Measurements from ENCODE around the gene ATP2B3. TPM values are rescaled to one million over a fixed set of nuclear protein-coding genes. Genes with fewer than 3 reads are reported as not detected.

The ATP2B3 gene
- total RNA-seq, 1 experiment from 2014 or later = 0.21 TPM

DNA sequence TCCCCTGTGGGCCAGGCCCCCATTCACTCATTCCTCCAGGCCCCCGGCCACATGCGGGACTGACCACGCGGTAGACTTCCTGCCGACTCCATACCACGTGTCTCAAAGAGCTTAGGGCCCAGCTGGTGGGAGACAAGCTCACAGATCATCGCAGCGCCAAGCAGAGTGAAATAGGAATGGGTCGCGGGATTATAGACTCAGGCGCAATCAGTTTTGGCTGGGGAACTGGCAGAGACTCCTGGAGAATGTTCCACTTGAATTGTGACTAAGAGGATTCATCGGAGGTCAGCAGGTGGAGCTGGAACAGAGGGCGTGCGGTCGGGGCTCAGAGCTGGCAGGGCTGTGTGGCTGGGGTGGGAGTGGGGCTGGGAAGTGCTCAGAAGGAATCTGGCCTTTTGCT lies 15.6 kb downstream of the ATP2B3 start:
- no peak for ATAC-seq
- intact Hi-C loops (cut with micrococcal nuclease; ENCODE audit: unreplicated experiment) = no loop called here
- DNase-seq (ENCODE audit: low read depth, low spot score) = no peak
- Histone ChIP-seq H3K36me3 (ENCODE audit: control insufficient read depth, insufficient read depth, low read length) (no peaks in the 10 kb centered on the region), H3K9me3 (ENCODE audit: control insufficient read depth, insufficient read depth, low read depth, low read length) (no peaks in the 10 kb centered on the region), H3K4me1 (ENCODE audit: control insufficient read depth, insufficient read depth, low read length) (no peaks in the 10 kb centered on the region), H3K4me3 (ENCODE audit: low read depth in 2 of 2, low read length in 2 of 2) (no peak overlapping the region), H3K27me3 (ENCODE audit: control insufficient read depth, insufficient read depth, low read length) (no peaks in the 10 kb centered on the region), H3K27ac (ENCODE audit: low read length) (no peak overlapping the region)
- CTCF ChIA-PET = no interaction called here
- no TSS peak for BruUV-seq (replicated peaks)
- in situ Hi-C loops (cut with HindIII; ENCODE audit: low pct_unique_long_range_greater_than_20kb, low sequenced_read_pairs) = no loop called here
- POLR2A ChIA-PET = no interaction called here
- TF ChIP-seq, protein P1, sequence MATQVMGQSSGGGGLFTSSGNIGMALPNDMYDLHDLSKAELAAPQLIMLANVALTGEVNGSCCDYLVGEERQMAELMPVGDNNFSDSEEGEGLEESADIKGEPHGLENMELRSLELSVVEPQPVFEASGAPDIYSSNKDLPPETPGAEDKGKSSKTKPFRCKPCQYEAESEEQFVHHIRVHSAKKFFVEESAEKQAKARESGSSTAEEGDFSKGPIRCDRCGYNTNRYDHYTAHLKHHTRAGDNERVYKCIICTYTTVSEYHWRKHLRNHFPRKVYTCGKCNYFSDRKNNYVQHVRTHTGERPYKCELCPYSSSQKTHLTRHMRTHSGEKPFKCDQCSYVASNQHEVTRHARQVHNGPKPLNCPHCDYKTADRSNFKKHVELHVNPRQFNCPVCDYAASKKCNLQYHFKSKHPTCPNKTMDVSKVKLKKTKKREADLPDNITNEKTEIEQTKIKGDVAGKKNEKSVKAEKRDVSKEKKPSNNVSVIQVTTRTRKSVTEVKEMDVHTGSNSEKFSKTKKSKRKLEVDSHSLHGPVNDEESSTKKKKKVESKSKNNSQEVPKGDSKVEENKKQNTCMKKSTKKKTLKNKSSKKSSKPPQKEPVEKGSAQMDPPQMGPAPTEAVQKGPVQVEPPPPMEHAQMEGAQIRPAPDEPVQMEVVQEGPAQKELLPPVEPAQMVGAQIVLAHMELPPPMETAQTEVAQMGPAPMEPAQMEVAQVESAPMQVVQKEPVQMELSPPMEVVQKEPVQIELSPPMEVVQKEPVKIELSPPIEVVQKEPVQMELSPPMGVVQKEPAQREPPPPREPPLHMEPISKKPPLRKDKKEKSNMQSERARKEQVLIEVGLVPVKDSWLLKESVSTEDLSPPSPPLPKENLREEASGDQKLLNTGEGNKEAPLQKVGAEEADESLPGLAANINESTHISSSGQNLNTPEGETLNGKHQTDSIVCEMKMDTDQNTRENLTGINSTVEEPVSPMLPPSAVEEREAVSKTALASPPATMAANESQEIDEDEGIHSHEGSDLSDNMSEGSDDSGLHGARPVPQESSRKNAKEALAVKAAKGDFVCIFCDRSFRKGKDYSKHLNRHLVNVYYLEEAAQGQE (IDR thresholded peaks at IDR 0.05; ENCODE audit: insufficient read depth in 1 of 2, low read depth in 2 of 2, low read length in 1 of 2) = no peak
- TF ChIP-seq TCF7L2 (IDR thresholded peaks at IDR 0.05; ENCODE audit: low read depth, low read length) (no peak), SIN3A (IDR thresholded peaks at IDR 0.05; ENCODE audit: borderline replicate concordance, insufficient read depth, low read depth, low read length) (no peak), POLR2AphosphoS5 (IDR thresholded peaks at IDR 0.05; ENCODE audit: low read depth, low read length) (no peak)
- TF ChIP-seq, protein P2, sequence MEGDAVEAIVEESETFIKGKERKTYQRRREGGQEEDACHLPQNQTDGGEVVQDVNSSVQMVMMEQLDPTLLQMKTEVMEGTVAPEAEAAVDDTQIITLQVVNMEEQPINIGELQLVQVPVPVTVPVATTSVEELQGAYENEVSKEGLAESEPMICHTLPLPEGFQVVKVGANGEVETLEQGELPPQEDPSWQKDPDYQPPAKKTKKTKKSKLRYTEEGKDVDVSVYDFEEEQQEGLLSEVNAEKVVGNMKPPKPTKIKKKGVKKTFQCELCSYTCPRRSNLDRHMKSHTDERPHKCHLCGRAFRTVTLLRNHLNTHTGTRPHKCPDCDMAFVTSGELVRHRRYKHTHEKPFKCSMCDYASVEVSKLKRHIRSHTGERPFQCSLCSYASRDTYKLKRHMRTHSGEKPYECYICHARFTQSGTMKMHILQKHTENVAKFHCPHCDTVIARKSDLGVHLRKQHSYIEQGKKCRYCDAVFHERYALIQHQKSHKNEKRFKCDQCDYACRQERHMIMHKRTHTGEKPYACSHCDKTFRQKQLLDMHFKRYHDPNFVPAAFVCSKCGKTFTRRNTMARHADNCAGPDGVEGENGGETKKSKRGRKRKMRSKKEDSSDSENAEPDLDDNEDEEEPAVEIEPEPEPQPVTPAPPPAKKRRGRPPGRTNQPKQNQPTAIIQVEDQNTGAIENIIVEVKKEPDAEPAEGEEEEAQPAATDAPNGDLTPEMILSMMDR (IDR thresholded peaks at IDR 0.05) = no peak

DNA sequence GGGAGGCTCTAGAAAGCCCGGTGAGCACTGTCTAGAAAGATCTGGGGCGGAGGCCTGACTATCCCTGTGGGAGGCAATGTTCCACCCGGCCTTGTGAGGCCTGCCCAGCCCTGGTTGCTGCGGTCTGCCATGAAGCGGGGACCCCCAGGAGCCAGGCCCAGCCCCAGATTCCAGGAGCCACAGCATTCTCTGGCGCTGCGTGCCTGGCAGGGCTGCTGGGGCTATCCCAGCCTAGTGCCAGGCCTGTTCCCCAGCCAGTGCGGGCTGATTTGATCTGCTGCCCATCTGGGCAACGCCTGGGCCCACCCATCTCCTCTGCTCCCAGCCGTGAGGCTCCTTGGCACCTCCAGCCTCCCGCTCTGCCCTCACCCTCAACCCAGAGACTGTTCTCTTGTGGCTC lies 19.6 kb downstream of the ATP2B3 start:
- no peaks in the 10 kb centered on the region for H3K36me3 ChIP-seq (ENCODE audit: control insufficient read depth, insufficient read depth, low read length)
- in situ Hi-C loops (cut with HindIII; ENCODE audit: low pct_unique_long_range_greater_than_20kb, low sequenced_read_pairs) (no loop called here), intact Hi-C loops (cut with micrococcal nuclease; ENCODE audit: unreplicated experiment) (loop anchor here (5.0 kb wide), 1 partner anchor 110 kb away; the partner anchor contains the start of gene DUSP9)
- ATAC-seq = no peak
- ChIA-PET POLR2A (no interaction called here), CTCF (no interaction called here)
- DNase-seq (ENCODE audit: low read depth, low spot score) = no peak
- H3K27me3 ChIP-seq (ENCODE audit: control insufficient read depth, insufficient read depth, low read length) = no peaks in the 10 kb centered on the region
- TF ChIP-seq, protein P2 (IDR thresholded peaks at IDR 0.05) = no peak
- no peak for TF ChIP-seq SIN3A (IDR thresholded peaks at IDR 0.05; ENCODE audit: borderline replicate concordance, insufficient read depth, low read depth, low read length)
- TF ChIP-seq POLR2AphosphoS5 (IDR thresholded peaks at IDR 0.05; ENCODE audit: low read depth, low read length) = no peak
- TF ChIP-seq, protein P1 (IDR thresholded peaks at IDR 0.05; ENCODE audit: insufficient read depth in 1 of 2, low read depth in 2 of 2, low read length in 1 of 2) = no peak
- TF ChIP-seq TCF7L2 (IDR thresholded peaks at IDR 0.05; ENCODE audit: low read depth, low read length) = no peak
- no peak overlapping the region for H3K4me3 ChIP-seq (ENCODE audit: low read depth in 2 of 2, low read length in 2 of 2)
- no peaks in the 10 kb centered on the region for H3K9me3 ChIP-seq (ENCODE audit: control insufficient read depth, insufficient read depth, low read depth, low read length)
- H3K27ac ChIP-seq (ENCODE audit: low read length) = no peak overlapping the region
- no TSS peak for BruUV-seq (replicated peaks)
- no peaks in the 10 kb centered on the region; the same call in 1 of the 2 replicates for H3K4me1 ChIP-seq (ENCODE audit: control insufficient read depth, insufficient read depth, low read length)

All from Panc1 (cell line).